ENCODE results near the gene RAPGEF3.

DNA sequence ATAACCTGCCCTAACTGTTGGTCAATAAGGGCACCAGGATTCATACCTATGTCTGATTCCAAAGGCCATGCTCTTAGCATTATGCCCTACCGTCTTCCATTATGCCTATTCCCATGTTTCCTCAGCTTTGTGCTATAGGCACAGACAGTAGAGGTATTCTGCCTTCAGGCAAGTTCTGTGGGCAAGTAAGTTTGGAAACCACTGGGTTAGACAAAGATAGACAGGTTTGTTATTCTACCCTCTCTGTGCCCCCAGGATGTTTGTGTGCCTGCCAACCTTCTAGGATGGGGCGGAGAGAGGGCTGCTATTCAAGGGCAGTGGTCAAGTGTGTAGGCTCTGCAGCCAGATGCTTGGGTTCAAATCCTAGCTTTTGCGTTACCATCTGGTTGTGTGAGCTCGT is 4.6 kb downstream of the RAPGEF3 start:
- TF ChIP-seq POLR2A (IDR thresholded peaks at IDR 0.05; ENCODE audit: low read depth, low read length) = no peak
- TF ChIP-seq POLR2AphosphoS5 (IDR thresholded peaks at IDR 0.05; ENCODE audit: low read depth, low read length) = no peak
